ENCODE results near the gene NFKBIL1. TPM values are rescaled to one million over a fixed set of nuclear protein-coding genes. Genes with fewer than 3 reads are reported as not detected.
"Not testable (repeated sequence)": the region's sequence is repeated elsewhere in the genome, so short reads cannot be mapped to it uniquely, and the experiment has no call there.

NFKBIL1 gene, protein sequence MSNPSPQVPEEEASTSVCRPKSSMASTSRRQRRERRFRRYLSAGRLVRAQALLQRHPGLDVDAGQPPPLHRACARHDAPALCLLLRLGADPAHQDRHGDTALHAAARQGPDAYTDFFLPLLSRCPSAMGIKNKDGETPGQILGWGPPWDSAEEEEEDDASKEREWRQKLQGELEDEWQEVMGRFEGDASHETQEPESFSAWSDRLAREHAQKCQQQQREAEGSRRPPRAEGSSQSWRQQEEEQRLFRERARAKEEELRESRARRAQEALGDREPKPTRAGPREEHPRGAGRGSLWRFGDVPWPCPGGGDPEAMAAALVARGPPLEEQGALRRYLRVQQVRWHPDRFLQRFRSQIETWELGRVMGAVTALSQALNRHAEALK
- total RNA-seq (2014; rRNA removed; shearing (Covaris generic)) (17.1 and 21.8 TPM in 2 replicates), total RNA-seq (2022) (22.7 and 23.2 TPM in 2 replicates), Bru-seq, nascent RNA (percentile 62 among the genes with signal in this experiment), BruChase-seq, experiment 1, labeled RNA remaining after a 6-hour chase (percentile 68 among the genes with signal in this experiment), BruChase-seq, experiment 2, labeled RNA remaining after a 2-hour chase (percentile 62 among the genes with signal in this experiment)
- long read RNA-seq, transcript NFKBIL1-203 (4 exons, 1,478 nt), result major isoform, 16 of 29 reads
- long read RNA-seq, partial matches to known transcripts, result 6 of 29 reads
- long read RNA-seq, other reads (novel, unspliced or antisense), result 3 of 29 reads

DNA sequence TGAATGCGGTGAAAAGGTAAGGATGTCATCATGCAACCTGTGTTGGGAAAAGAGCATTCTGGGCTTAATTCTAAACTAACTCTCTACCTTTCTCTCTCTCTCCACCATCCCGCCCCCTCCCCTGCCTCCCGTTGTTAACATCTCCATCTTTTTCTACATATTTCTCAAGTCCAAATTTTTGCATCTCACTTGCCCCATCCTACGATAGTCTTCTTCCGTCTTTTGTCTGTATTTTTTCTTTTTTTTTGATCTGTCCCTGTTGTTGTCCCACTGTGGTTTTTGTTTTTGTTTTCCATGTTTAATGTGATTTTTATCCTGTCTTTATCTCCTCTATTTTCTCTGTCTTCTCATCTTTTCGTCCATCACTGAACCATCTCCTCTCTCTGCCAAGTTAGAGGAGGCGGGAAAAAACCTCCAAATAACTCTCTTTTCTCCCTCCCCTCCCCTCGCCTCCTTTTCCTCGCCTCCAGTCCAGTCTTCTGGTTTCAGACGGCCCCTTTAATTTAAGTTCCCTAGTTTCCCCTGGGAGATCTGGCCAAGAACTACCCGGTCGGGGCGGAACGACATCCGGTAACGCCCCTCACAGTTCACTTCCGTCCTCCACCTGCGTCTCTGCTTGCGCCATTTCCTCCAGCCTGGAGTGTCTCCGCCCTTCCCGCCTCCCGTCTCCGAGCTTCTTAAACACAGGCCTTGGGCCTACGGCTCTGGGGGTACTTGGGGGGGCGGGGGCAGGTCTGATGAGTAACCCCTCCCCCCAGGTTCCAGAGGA, at the start of gene NFKBIL1:
Gene NFKBIL1, plus strand, starts transcription at position 651 of the 769 bp plus-strand sequence. Its CDS starts 87 bp downstream, at position 738.
- peaks cover 62% of the 10 kb centered on the region for H3K4me1 ChIP-seq (ENCODE audit: insufficient read depth, low read length, poor library complexity, severe bottlenecking)
- peaks cover 29% of the 10 kb centered on the region for H3K79me2 ChIP-seq (ENCODE audit: insufficient read depth, low read depth, low read length)
- peak within 1 kb of the TSS; percentile 61 for H2AFZ ChIP-seq (ENCODE audit: low read length)

DNA sequence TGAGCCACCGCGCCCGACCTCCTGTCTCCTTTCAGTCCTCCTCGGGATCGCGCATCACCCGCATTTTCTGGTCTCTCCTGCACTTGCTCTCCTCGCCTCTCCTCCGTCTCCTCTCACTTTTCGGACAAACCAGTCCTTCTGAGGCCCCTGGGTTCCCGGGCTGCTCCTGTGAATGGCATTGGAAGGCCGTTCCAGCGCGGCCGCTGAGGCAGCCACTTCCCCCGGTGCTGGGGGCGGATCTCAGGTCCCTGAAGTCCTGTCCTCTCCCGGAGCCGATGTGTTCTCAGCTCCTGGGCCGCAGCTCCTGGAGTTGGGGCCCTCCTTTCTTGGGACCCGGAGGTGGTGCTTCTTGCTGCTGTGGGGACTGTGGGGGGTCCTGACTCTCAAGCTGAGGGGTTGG, 48.7 kb upstream of the NFKBIL1 start:
- intact Hi-C loops (cut with micrococcal nuclease; ENCODE audit: unreplicated experiment), result loop anchor here (10.0 kb wide), 2 partner anchors 336 to 814 kb away; partner anchors contain the start of gene PPP1R18
- H3K27ac ChIP-seq (ENCODE audit: low read depth, low read length, poor library complexity, severe bottlenecking), result no peak overlapping the region
- peak overlapping the region; percentile 28; the same call in 1 of the 2 replicates for H3K4me2 ChIP-seq (ENCODE audit: low read length)
- H3K9me2 ChIP-seq (ENCODE audit: insufficient read depth, low read length), result no peaks in the 10 kb centered on the region
- TF ChIP-seq, protein P1, sequence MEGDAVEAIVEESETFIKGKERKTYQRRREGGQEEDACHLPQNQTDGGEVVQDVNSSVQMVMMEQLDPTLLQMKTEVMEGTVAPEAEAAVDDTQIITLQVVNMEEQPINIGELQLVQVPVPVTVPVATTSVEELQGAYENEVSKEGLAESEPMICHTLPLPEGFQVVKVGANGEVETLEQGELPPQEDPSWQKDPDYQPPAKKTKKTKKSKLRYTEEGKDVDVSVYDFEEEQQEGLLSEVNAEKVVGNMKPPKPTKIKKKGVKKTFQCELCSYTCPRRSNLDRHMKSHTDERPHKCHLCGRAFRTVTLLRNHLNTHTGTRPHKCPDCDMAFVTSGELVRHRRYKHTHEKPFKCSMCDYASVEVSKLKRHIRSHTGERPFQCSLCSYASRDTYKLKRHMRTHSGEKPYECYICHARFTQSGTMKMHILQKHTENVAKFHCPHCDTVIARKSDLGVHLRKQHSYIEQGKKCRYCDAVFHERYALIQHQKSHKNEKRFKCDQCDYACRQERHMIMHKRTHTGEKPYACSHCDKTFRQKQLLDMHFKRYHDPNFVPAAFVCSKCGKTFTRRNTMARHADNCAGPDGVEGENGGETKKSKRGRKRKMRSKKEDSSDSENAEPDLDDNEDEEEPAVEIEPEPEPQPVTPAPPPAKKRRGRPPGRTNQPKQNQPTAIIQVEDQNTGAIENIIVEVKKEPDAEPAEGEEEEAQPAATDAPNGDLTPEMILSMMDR (conservative IDR thresholded peaks at IDR 0.05; ENCODE audit: low read length), result no peak
- no peak for TF ChIP-seq EZH2phosphoT487 (IDR thresholded peaks at IDR 0.05; ENCODE audit: borderline replicate concordance, low read depth, low read length)
- BruUV-seq (replicated peaks), result no TSS peak
- H2AFZ ChIP-seq (ENCODE audit: low read length), result no peak overlapping the region
- H3K4me3 ChIP-seq (ENCODE audit: low read depth, low read length, poor library complexity, severe bottlenecking), result no peak overlapping the region
- no peaks in the 10 kb centered on the region for H3K9me3 ChIP-seq (ENCODE audit: low read length)
- ChIA-PET POLR2A (no interaction called here), CTCF (ENCODE audit: unreplicated experiment) (no interaction called here)
- peaks cover 81% of the 10 kb centered on the region for H3K79me2 ChIP-seq (ENCODE audit: insufficient read depth, low read depth, low read length)
- DNase-seq (ENCODE audit: low spot score), result no peak
- H3K4me1 ChIP-seq (ENCODE audit: insufficient read depth, low read length, poor library complexity, severe bottlenecking), result peaks cover 13% of the 10 kb centered on the region
- H4K20me1 ChIP-seq (ENCODE audit: insufficient read depth, low read length), result no peaks in the 10 kb centered on the region
- H3K36me3 ChIP-seq (ENCODE audit: insufficient read depth, low read length), result peaks cover 23% of the 10 kb centered on the region

More for the DNA sequence above, at the start of gene NFKBIL1:
- ChIA-PET POLR2A (interaction anchor here (0.5 to 2.4 kb wide), 7 partner anchors 16 to 335 kb away, joined by 3 to 11 read pairs (median 5); partner anchors contain the start of genes LTB and NCR3), CTCF (ENCODE audit: unreplicated experiment) (interaction anchor here (0.6 to 3.3 kb wide), 3 partner anchors 30 to 68 kb away, joined by 7 to 23 read pairs (median 7); partner anchors contain the start of gene AIF1)
- TF ChIP-seq, protein P1 (conservative IDR thresholded peaks at IDR 0.05; ENCODE audit: low read length), result peak; percentile 28; the same call in 1 of the 2 replicates
- no peak for TF ChIP-seq EZH2phosphoT487 (IDR thresholded peaks at IDR 0.05; ENCODE audit: borderline replicate concordance, low read depth, low read length)
- BruUV-seq (replicated peaks), result no TSS peak
- Histone ChIP-seq H3K4me2 (ENCODE audit: low read length) (peak within 1 kb of the TSS; percentile 82), H3K9me3 (ENCODE audit: low read length) (no peaks in the 10 kb centered on the region; the same call in 1 of the 2 replicates), H3K36me3 (ENCODE audit: insufficient read depth, low read length) (peaks cover 28% of the 10 kb centered on the region), H3K9me2 (ENCODE audit: insufficient read depth, low read length) (no peaks in the 10 kb centered on the region), H3K27ac (ENCODE audit: low read depth, low read length, poor library complexity, severe bottlenecking) (peak within 1 kb of the TSS; percentile 64), H3K4me3 (ENCODE audit: low read depth, low read length, poor library complexity, severe bottlenecking) (peak within 1 kb of the TSS; percentile 67), H4K20me1 (ENCODE audit: insufficient read depth, low read length) (no peaks in the 10 kb centered on the region)
- peak; percentile 99 for DNase-seq (ENCODE audit: low spot score)
- intact Hi-C loops (cut with micrococcal nuclease; ENCODE audit: unreplicated experiment), result loop anchor here (1.0 to 10.0 kb wide), 7 partner anchors 34 to 284 kb away; partner anchors contain the start of genes BAG6 and VARS1

DNA sequence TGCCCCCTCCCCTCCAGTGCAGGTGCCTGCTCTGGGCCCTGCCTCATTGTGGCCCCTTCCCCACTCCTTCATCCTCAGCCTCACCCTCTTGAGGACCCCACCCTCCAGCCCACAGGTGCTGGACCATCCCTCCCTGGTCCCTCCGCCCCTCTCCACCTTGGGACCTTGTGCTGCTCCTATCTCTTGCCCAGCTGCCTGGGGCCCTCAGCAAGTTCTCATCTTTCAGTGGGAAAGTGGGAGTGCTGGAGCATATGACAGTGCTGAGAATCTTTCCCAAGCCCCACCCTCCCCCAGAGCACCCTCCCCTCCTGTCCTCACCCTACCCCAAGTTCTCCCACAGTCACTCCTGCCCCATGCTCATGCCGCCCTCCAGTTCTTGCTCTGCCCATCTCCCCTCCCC, 47.8 kb upstream of the NFKBIL1 start:
- CTCF ChIA-PET (ENCODE audit: unreplicated experiment); H3K9me3 ChIP-seq (ENCODE audit: low read length); H3K4me3 ChIP-seq (ENCODE audit: low read depth, low read length, poor library complexity, severe bottlenecking); BruUV-seq (replicated peaks); H2AFZ ChIP-seq (ENCODE audit: low read length); POLR2A ChIA-PET; DNase-seq (ENCODE audit: low spot score); H4K20me1 ChIP-seq (ENCODE audit: insufficient read depth, low read length); H3K27ac ChIP-seq (ENCODE audit: low read depth, low read length, poor library complexity, severe bottlenecking); H3K9me2 ChIP-seq (ENCODE audit: insufficient read depth, low read length): not testable (repeated sequence)
- Histone ChIP-seq H3K4me2 (ENCODE audit: low read length) (peak overlapping the region; percentile 28; the same call in 1 of the 2 replicates), H3K36me3 (ENCODE audit: insufficient read depth, low read length) (peaks cover 23% of the 10 kb centered on the region), H3K4me1 (ENCODE audit: insufficient read depth, low read length, poor library complexity, severe bottlenecking) (peaks cover 13% of the 10 kb centered on the region), H3K79me2 (ENCODE audit: insufficient read depth, low read depth, low read length) (peaks cover 90% of the 10 kb centered on the region)
- intact Hi-C loops (cut with micrococcal nuclease; ENCODE audit: unreplicated experiment), result loop anchor here (10.0 kb wide), 2 partner anchors 335 to 815 kb away; partner anchors contain the start of gene PPP1R18

All from OCI-LY7 (cell line).